K562 (cell line): Measurements from ENCODE around the gene CACNA1S. TPM values are rescaled to one million over a fixed set of nuclear protein-coding genes. Genes with fewer than 3 reads are reported as not detected.
A peak's percentile ranks its signal among the peaks of the same experiment; 100 is the strongest.

ENCODE experiments used
- ATAC-seq: fragments of 200-7000 bp; cut with Tn5 transposase; 3 replicates; pipeline ENCODE4 v1.9.1; 2020; ENCODE audit warnings: moderate library complexity
- BruUV-seq: library from RNA; stranded (reverse); fragments of 400-500 nt; replicated peaks from 2 replicates; lab custom pipeline; 2021; lab: Mats Ljungman, UMichigan
- CTCF ChIA-PET: fragments of 300-600 bp; formaldehyde crosslinking; extraction: SDS; loops from one replicate; lab custom pipeline; 2021; ENCODE audit warnings: low intra/inter-chr PET ratio; lab: Yijun Ruan, JAX
- POLR2A ChIA-PET: fragments of 300-600, 350-650 bp; sonication (Branson Sonifier 250); formaldehyde crosslinking; extraction: SDS; loops from one replicate; lab custom pipeline; 2021; ENCODE audit warnings: antibody characterized with exemption, inconsistent platforms; lab: Yijun Ruan, JAX
- DNase-seq, 4 experiments: peaks; one replicate each; pipeline versions ENCODE4 v3.0.0 to v3.0.0-alpha.2; 2011 to 2018; ENCODE audit warnings: low spot score in 3 of 4, mixed read lengths in 3 of 4; ENCODE audit errors: extremely low read depth in 1 of 4
- FAIRE-seq: peaks from 2 replicates; lab custom pipeline; 2011; peaks lifted over from hg19 to GRCh38; lab: Jason Lieb, UNC
- H2AFZ ChIP-seq: 2 replicates; pipeline ENCODE4 v1.6.0; 2011; ENCODE audit warnings: low read depth, low read length, control low read depth, inconsistent platforms
- H3K27ac ChIP-seq: fragments of 200-600 bp; 3 replicates; pipeline ENCODE4 v1.8.0; 2011; ENCODE audit warnings: low read depth, mild to moderate bottlenecking, control low read depth, inconsistent platforms, low read length, moderate library complexity, mixed read lengths; ENCODE audit errors: extremely low read depth
- H3K27me3 ChIP-seq, 2 experiments: fragments of 300-600 bp in 1 of 2; 2 replicates in 1 of 2; 3 replicates in 1 of 2; pipeline versions ENCODE4 v1.6.0 to v1.8.0; 2011; ENCODE audit warnings: inconsistent platforms in 2 of 2, low read length in 2 of 2, mild to moderate bottlenecking in 1 of 2, mixed read lengths in 1 of 2, moderate library complexity in 1 of 2; ENCODE audit not compliant: control insufficient read depth in 2 of 2, insufficient read depth in 2 of 2
- H3K36me3 ChIP-seq: fragments of 300-600 bp; 3 replicates; pipeline ENCODE4 v1.8.0; 2011; ENCODE audit warnings: mild to moderate bottlenecking, low read length, inconsistent platforms; ENCODE audit not compliant: control insufficient read depth, insufficient read depth
- H3K4me1 ChIP-seq, 2 experiments: fragments of 200-600 bp in 1 of 2; replicated peaks in 1 of 2; 2 replicates in 1 of 2; 3 replicates in 1 of 2; pipeline versions ENCODE4 v1.5.1 to v1.8.0; 2011; ENCODE audit warnings: inconsistent platforms in 2 of 2, low read length in 2 of 2, mild to moderate bottlenecking in 1 of 2, mixed read lengths in 1 of 2, moderate library complexity in 1 of 2; ENCODE audit not compliant: control insufficient read depth in 2 of 2, insufficient read depth in 2 of 2
- H3K4me2 ChIP-seq: 2 replicates; pipeline ENCODE4 v1.6.1; 2011; ENCODE audit warnings: low read length, control low read depth, inconsistent platforms, mixed read lengths; ENCODE audit not compliant: insufficient read depth
- H3K4me3 ChIP-seq: fragments of 200-600 bp; sonication (generic), shearing (Covaris generic); 2 replicates; pipeline ENCODE4 v1.5.1; 2016; ENCODE audit warnings: control low read depth, inconsistent platforms
- H3K79me2 ChIP-seq: fragments of 200-600 bp; 3 replicates; pipeline ENCODE4 v1.8.0; 2011; ENCODE audit warnings: low read length, inconsistent platforms; ENCODE audit not compliant: control insufficient read depth, insufficient read depth
- H3K9ac ChIP-seq, 2 experiments: 2 replicates each; pipeline versions ENCODE4 v1.6.0 to v1.6.1; 2011; ENCODE audit warnings: low read depth in 2 of 2, low read length in 2 of 2, control low read depth in 1 of 2, inconsistent platforms in 1 of 2, mild to moderate bottlenecking in 1 of 2, mixed read lengths in 1 of 2; ENCODE audit not compliant: insufficient read depth in 1 of 2
- H3K9me1 ChIP-seq: one replicate; pipeline ENCODE4 v1.6.0; 2011; ENCODE audit warnings: inconsistent platforms, mild to moderate bottlenecking, low read length, moderate library complexity; ENCODE audit not compliant: control insufficient read depth, insufficient read depth
- H3K9me3 ChIP-seq: replicated peaks from 2 replicates; pipeline ENCODE4 v1.5.1; 2011; ENCODE audit warnings: low read depth, low read length, inconsistent platforms; ENCODE audit not compliant: control insufficient read depth, insufficient read depth
- H4K20me1 ChIP-seq: replicated peaks from 2 replicates; pipeline ENCODE4 v1.6.1; 2011; ENCODE audit warnings: low read length, inconsistent platforms, mixed read lengths; ENCODE audit not compliant: control insufficient read depth, insufficient read depth
- FUS ChIP-seq: fragments of 200-400 bp; formaldehyde crosslinking; optimal IDR thresholded peaks from 2 replicates; pipeline ENCODE3; 2017; ENCODE audit warnings: low read depth, low read length
- NKRF ChIP-seq: fragments of 450-650 bp; IDR thresholded peaks from 2 replicates; pipeline ENCODE4 v1.6.1; 2016; ENCODE audit warnings: borderline replicate concordance
- RAD51 ChIP-seq: fragments of 450-650 bp; IDR thresholded peaks from 2 replicates; pipeline ENCODE4 v1.7.1; 2016; ENCODE audit warnings: low read depth, mild to moderate bottlenecking, borderline replicate concordance
- RBFOX2 ChIP-seq: fragments of 200-400 bp; formaldehyde crosslinking; IDR thresholded peaks from 2 replicates; pipeline ENCODE4 v1.6.1; 2017; ENCODE audit warnings: low read depth, mild to moderate bottlenecking, low read length, moderate library complexity
- ZNF174 ChIP-seq: fragments of 250-450 bp; sonication (Bioruptor Pico); IDR thresholded peaks from 2 replicates; pipeline ENCODE4 v1.4.0; 2020; ENCODE audit warnings: mild to moderate bottlenecking
- WGBS: fragments of 100-300 bp; shearing (Covaris generic); methylation state at CpG from one replicate; pipeline ENCODE4 v1.1.6; 2016; ENCODE audit warnings: low coverage, mixed read lengths; ENCODE audit not compliant: insufficient coverage; ENCODE audit errors: missing lambda C conversion rate; 5-methylcytosine and 5-hydroxymethylcytosine counted together
- in situ Hi-C: fragments of 300-500 bp; cut with MboI; formaldehyde crosslinking; loops from 4 replicates; pipeline ENCODE4 v1.15.0; 2018; ENCODE audit warnings: inconsistent platforms, mixed read lengths
- intact Hi-C: fragments of 100-400 bp; cut with micrococcal nuclease; formaldehyde crosslinking; loops from 2 replicates; pipeline ENCODE4 v1.14.2; 2022
- polyA plus RNA-seq, 8 experiments: library from polyadenylated mRNA; depleted of rRNA in 4 of 8; stranded (reverse) in 5 of 8; unstranded in 3 of 8; fragments of >200 nt; fragmentation: Nextera tagmentation in 2 of 8; fragmentation: Illumina TruSeq in 1 of 8; extraction: Ambion mirVana in 2 of 8; extraction: Trizol in 1 of 8; gene quantifications; 2 replicates each; pipeline versions ENCODE4 v1.2.1 to v1.2.3, GENCODE V29; 2011 to 2014; ENCODE audit warnings: inconsistent platforms in 1 of 8, missing spikeins in 1 of 8
- total RNA-seq, 7 experiments: library from RNA; depleted of rRNA in 6 of 7; stranded (reverse); fragments of >200 nt in 6 of 7; fragmentation: Illumina TruSeq in 2 of 7; extraction: Trizol in 2 of 7; gene quantifications; 2 replicates each; pipeline versions ENCODE4 v1.2.1 to v1.2.3, GENCODE V29; 2011 to 2021; ENCODE audit warnings: low replicate concordance in 1 of 7

The CACNA1S gene
- total and polyA plus RNA-seq, 9 of the 15 experiments (the other 6 are each of a cell fraction or from before 2014, with no cell fraction given): not detected

- Histone ChIP-seq H3K36me3 (peaks cover 98% of the 10 kb centered on the region; the same call in 2 of the 3 replicates), H3K9me1 (no peaks in the 10 kb centered on the region), H3K27me3 (no peaks in the 10 kb centered on the region), H2AFZ (no peak overlapping the region), H3K79me2 (no peaks in the 10 kb centered on the region), H3K27ac (no peak overlapping the region), H3K4me2 (no peak overlapping the region), H3K9me3 (no peaks in the 10 kb centered on the region), H4K20me1 (peaks cover 11% of the 10 kb centered on the region), H3K4me1 (no peaks in the 10 kb centered on the region), H3K4me3 (no peak overlapping the region), H3K9ac (no peak overlapping the region)
- in situ Hi-C loops (no loop called here), intact Hi-C loops (no loop called here)
- 91% methylated on average over 5 of the region's 5 CpGs for WGBS
- DNase-seq (no peak), FAIRE-seq (no peak), ATAC-seq (no peak)
- ChIA-PET CTCF (no interaction called here), POLR2A (interaction anchor here (0.6 to 2.3 kb wide), 3 partner anchors 12 to 46 kb away, joined by 3 to 14 read pairs (median 4); partner anchors contain the start of gene TMEM9)
- TF ChIP-seq ZNF174: no peak
- TF ChIP-seq FUS: no peak
- TF ChIP-seq NKRF: no peak
- no peak for TF ChIP-seq RAD51
- TF ChIP-seq RBFOX2: 0 out of 2 replicates have a peak, but pooled peaks have one; percentile 12
- BruUV-seq: no TSS peak
Measured at GRCh38 chr1:201141418-201141817, 29.2 kb upstream of the CACNA1S start.
